Nephron progenitor cell (in vitro differentiated cells): ENCODE measurements around the gene NRTN.

Source experiments
- DNase-seq: peaks from one replicate; pipeline ENCODE4 v3.0.0; 2021
- H3K27ac Mint-ChIP-seq: 2 replicates; pipeline ENCODE4 v1.8.0; 2021; ENCODE audit warnings: mild to moderate bottlenecking, moderate library complexity, mixed read lengths
- H3K27me3 Mint-ChIP-seq: 2 replicates; pipeline ENCODE4 v1.8.0; 2021; ENCODE audit warnings: mild to moderate bottlenecking, low read depth, mixed read lengths; ENCODE audit not compliant: poor library complexity
- H3K36me3 Mint-ChIP-seq: 2 replicates; pipeline ENCODE4 v1.8.0; 2021; ENCODE audit warnings: low read depth, mixed read lengths
- H3K4me1 Mint-ChIP-seq: 2 replicates; pipeline ENCODE4 v1.8.0; 2021; ENCODE audit warnings: mixed read lengths
- H3K4me3 Mint-ChIP-seq: 2 replicates; pipeline ENCODE4 v1.8.0; 2021; ENCODE audit warnings: mild to moderate bottlenecking, moderate library complexity, mixed read lengths
- H3K9me3 Mint-ChIP-seq: 2 replicates; pipeline ENCODE4 v1.8.0; 2021; ENCODE audit warnings: mild to moderate bottlenecking, moderate library complexity, mixed read lengths
- CTCF ChIP-seq: fragments of 200-600 bp; sonication (generic); IDR thresholded peaks from 2 replicates; pipeline ENCODE4 v1.5.0; 2021; ENCODE audit warnings: antibody characterized with exemption

NRTN gene

GRCh38 chr19:5814123-5814851 is 9.4 kb downstream of the NRTN start:
- H3K27me3 Mint-ChIP-seq: peaks cover 20% of the 10 kb centered on the region
- H3K27ac Mint-ChIP-seq: peak overlapping the region; percentile 59
- H3K4me1 Mint-ChIP-seq: peaks cover 10% of the 10 kb centered on the region
- H3K4me3 Mint-ChIP-seq: no peak overlapping the region
- no peaks in the 10 kb centered on the region for H3K9me3 Mint-ChIP-seq
- TF ChIP-seq CTCF: no peak
- H3K36me3 Mint-ChIP-seq: no peaks in the 10 kb centered on the region
- no peak for DNase-seq

GRCh38 chr19:5814852-5815246 is 10.0 kb downstream of the NRTN start:
- DNase-seq: no peak
- peaks cover 10% of the 10 kb centered on the region for H3K4me1 Mint-ChIP-seq
- no peak overlapping the region for H3K4me3 Mint-ChIP-seq
- H3K9me3 Mint-ChIP-seq: no peaks in the 10 kb centered on the region
- H3K36me3 Mint-ChIP-seq: no peaks in the 10 kb centered on the region
- H3K27ac Mint-ChIP-seq: peak overlapping the region; percentile 84
- TF ChIP-seq CTCF: no peak
- peaks cover 22% of the 10 kb centered on the region for H3K27me3 Mint-ChIP-seq

- TF ChIP-seq CTCF: no peak
- H3K4me3 Mint-ChIP-seq: no peak overlapping the region
- DNase-seq: no peak
- no peak overlapping the region for H3K27ac Mint-ChIP-seq
- peaks cover 19% of the 10 kb centered on the region for H3K27me3 Mint-ChIP-seq
- H3K36me3 Mint-ChIP-seq: no peaks in the 10 kb centered on the region
- peaks cover 10% of the 10 kb centered on the region for H3K4me1 Mint-ChIP-seq
- no peaks in the 10 kb centered on the region for H3K9me3 Mint-ChIP-seq
These were observed 12.4 kb downstream of the NRTN start for GRCh38 chr19:5817218-5817617.

- H3K9me3 Mint-ChIP-seq: no peaks in the 10 kb centered on the region
- no peak for TF ChIP-seq CTCF
- no peak for DNase-seq
- no peak overlapping the region for H3K4me3 Mint-ChIP-seq
- H3K27ac Mint-ChIP-seq: no peak overlapping the region
- peaks cover 10% of the 10 kb centered on the region for H3K4me1 Mint-ChIP-seq
- H3K27me3 Mint-ChIP-seq: peaks cover 23% of the 10 kb centered on the region
- H3K36me3 Mint-ChIP-seq: no peaks in the 10 kb centered on the region
These were observed 13.7 kb downstream of the NRTN start for GRCh38 chr19:5818594-5818993.

- DNase-seq: no peak
- Mint-ChIP-seq H3K4me3 (no peak overlapping the region), H3K27ac (no peak overlapping the region), H3K36me3 (no peaks in the 10 kb centered on the region), H3K4me1 (no peaks in the 10 kb centered on the region), H3K9me3 (no peaks in the 10 kb centered on the region), H3K27me3 (peaks cover 16% of the 10 kb centered on the region)
- TF ChIP-seq CTCF: no peak
These were observed 15.9 kb downstream of the NRTN start for GRCh38 chr19:5820785-5821184.

- H3K27ac Mint-ChIP-seq: no peak overlapping the region
- H3K36me3 Mint-ChIP-seq: no peaks in the 10 kb centered on the region
- TF ChIP-seq CTCF: no peak
- DNase-seq: no peak
- H3K4me3 Mint-ChIP-seq: no peak overlapping the region
- peaks cover 6% of the 10 kb centered on the region for H3K4me1 Mint-ChIP-seq
- no peaks in the 10 kb centered on the region for H3K9me3 Mint-ChIP-seq
- H3K27me3 Mint-ChIP-seq: peaks cover 10% of the 10 kb centered on the region
These were observed 16.8 kb downstream of the NRTN start for GRCh38 chr19:5821521-5822180.
